HG03108 (cell line): Measurements from ENCODE around the gene DEDD.

ENCODE experiments used
- ATAC-seq: cut with Tn5 transposase; IDR thresholded peaks from one replicate; pipeline ENCODE4 v1.9.1; 2021; ENCODE audit warnings: moderate library complexity; ENCODE audit not compliant: unreplicated experiment

DEDD gene

DNA sequence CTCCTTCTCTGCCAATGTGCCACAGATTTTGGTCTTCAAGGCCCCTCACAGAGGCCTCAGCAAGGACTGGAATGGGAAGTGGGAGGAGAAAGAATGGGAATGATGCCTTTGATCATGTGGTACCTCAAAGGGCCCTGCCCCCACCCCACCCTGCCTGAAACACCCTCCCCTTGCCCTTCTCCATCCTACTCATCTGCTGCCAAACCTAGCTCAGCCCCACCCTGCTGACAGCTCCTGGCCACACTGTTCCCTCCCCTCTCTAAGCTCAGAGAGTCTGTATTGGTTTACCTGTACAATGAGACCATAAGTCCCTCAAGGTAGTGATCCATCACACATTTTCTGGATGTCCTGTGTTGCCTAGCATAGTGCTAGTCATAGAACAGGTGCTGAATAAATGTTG lies 56.1 kb downstream of the DEDD start:
- no peak for ATAC-seq

DNA sequence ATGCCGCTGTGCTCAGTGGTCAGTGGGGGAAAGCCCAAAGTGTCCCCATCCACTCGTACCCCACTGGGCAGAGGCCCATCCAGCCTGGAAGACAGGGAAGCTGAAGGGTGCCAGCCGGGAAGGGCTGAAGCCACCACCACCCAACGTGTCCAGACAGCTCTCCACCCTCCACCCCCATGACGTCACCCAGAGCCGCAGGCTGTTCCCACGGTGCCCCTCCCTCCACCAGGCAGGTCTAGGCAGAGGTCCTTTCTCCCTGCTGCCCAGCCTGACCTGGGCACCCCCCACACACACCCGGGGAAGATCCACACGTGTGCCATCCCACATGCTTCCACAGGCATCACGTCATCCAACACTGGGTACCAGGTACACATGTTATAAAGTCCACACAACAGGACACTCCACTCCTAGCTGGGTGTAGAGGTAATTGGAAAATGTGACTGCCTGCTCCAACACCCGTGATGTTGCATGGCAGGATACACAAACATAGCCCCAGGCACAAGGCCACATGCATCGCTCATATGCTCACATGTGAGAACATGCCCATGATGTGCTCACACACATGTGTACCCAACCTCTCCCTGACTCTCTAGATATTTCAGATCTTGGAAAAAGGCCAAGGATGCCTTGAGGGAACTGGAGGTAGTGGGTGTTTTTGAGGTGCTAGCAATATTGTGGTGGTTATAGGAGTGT lies 57.6 kb downstream of the DEDD start:
- no peak for ATAC-seq

DNA sequence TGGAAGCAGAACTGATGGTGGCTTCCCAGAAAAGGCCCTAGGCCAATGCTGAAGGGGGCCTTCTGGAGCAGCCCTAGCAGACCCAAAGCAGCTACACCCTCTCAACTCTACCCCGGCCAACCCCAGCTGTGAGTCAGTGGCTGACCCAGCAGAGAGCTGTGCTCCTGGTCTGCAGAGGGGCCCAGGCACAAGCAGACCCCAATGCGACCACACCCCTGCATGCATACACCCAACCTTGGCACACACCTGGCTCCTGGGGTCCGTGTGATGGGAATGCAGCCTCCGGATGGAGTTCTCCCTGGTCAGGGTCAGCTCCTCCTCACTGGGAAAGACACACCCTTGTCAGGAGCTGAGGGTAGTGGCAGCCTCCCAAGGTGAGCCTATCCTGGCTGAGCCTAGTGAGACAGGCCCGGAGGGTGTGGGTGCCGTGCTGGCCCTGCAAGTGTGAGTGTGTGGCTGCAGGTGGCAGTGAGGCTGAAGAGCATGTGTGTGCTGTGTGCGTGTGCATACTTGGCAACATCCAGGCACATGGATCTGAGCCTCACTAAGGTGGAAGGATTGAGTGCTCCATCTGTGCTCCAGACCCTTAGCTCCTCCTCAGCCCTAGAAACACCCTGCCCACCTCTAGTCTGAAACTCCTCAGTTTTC lies 58.9 kb downstream of the DEDD start:
- ATAC-seq = no peak

DNA sequence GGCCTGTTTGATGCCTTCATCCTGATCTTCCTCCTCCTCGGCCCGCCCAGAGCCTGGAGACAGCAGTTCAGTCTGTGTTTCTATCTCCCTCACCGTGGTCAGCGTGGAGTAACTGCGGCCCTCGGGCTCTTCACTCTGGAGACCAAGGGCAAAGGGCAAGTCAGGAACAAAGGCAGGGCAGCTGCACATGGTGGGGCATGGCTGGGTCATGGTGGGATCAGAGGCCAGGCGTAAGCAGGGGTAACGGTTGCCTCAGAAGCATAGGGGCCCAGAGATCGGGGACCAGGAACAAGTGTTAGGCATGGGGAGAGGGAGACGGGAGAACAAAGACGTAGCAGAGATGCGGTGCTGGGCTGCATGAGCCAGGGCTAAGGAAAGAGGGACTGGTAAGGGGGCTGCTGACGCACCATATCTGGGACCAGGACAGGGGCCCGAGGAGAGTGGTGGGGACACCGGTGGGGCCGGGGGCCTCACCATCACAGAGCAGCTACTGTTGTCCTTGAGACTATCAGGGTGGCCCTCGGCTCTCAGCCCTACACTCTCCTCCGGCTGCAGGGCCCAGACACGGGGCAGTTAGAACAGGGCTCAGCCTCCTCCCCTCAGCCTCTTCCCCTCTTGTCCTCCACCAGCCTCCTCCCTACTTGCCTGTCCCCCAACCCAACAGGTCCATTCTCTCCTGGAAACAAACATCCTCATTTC lies 59.6 kb downstream of the DEDD start:
- ATAC-seq = no peak

DNA sequence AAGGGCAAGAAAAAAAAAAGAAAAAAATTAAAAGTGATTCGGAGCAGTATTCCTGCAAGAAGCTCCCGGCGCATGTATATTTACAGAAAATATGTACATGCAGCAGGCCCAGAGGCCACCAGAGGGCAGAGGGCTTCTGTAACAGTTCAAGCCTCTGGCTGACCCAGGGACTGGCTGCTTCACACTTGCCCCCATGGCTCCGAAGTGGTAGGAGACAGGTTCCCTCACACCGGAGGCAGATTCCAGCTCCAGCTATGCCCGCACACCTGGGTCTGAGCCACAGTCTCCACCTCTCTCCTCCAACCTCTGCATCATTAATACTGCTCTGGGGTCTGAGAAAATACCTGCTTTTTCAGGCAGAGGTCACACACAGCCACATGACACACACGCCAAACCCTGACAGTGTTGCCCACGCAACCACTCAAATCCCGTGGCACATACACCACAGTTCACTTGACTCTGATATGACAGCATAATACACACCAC lies 60.5 kb downstream of the DEDD start:
- ATAC-seq = no peak
